ENCODE measurements around the gene CCNL2.
A peak's percentile ranks its signal among the peaks of the same experiment; 100 is the strongest.

The CCNL2 gene

GRCh38 chr1:1340791-1341548, 58.2 kb downstream of the CCNL2 start:
- no peak for DNase-seq

- DNase-seq: no peak
These were observed 59.0 kb downstream of the CCNL2 start for GRCh38 chr1:1340185-1340584.

DNA sequence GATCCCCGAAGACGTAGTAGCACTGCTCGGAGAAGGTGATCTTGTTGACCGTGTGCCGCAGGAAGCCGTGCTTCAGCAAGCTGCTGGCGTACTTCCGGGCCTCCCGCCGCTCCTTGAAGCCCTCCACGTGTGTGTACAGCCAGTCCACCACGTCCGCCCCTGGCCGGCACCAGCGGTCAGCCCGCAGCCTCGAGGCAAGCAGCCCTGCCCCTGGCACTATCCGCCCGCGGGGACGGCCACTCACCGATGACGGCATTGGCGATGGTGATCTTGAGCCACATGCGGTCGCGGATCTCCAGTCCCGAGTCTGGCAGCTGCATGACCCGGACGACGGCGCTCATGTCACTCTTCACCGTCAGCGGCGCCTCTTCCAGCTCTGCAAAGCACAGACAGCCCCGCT, 60.9 kb downstream of the CCNL2 start:
- no peak for DNase-seq

GRCh38 chr1:1337793-1338147, 61.4 kb downstream of the CCNL2 start:
- peak; percentile 35 for DNase-seq

GRCh38 chr1:1336931-1337792, 62.0 kb downstream of the CCNL2 start:
- DNase-seq: no peak

DNA sequence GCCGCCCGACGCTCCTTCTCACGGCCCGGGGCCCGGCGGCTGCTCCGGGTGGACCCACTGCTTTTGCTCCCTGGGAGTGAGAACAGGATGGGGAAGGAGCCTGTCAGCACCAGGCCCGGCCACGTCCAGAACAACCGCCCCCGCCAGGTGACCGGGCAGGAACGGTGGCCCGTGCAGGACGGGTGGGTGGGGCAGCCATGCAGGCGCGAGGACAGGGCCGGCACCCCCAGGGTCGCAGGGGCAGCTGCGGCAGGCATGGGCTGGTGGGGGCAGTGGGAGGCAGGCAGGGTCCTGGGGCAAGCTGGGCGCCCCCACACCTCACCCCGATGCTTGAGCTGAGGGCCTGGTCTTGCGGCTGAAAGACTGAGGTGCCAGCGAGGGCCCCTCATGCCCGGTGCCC, 62.7 kb downstream of the CCNL2 start:
- DNase-seq: no peak

GRCh38 chr1:1335792-1336248, 63.3 kb downstream of the CCNL2 start:
- no peak for DNase-seq
